A673 (cell line): Measurements from ENCODE around the gene TRPV5. TPM values are rescaled to one million over a fixed set of nuclear protein-coding genes. Genes with fewer than 3 reads are reported as not detected.

Experiments used
- BruUV-seq: library from RNA; stranded (reverse); fragments of 400-500 nt; replicated peaks from 2 replicates; lab custom pipeline; 2021; lab: Mats Ljungman, UMichigan
- CTCF ChIA-PET: fragments of 300-600 bp; sonication (Branson Sonifier 250); formaldehyde crosslinking; loops from one replicate; lab custom pipeline; 2022; ENCODE audit warnings: antibody characterized with exemption; lab: Charles Lee
- POLR2A ChIA-PET: fragments of 300-600 bp; sonication (Branson Sonifier 250); formaldehyde crosslinking; loops from one replicate; lab custom pipeline; 2022; ENCODE audit warnings: antibody characterized with exemption; ENCODE audit not compliant: low non-redundant PET; lab: Charles Lee
- DNase-seq: peaks from one replicate; pipeline ENCODE4 v3.0.0-alpha.2; 2015; ENCODE audit warnings: low spot score
- H3K27ac ChIP-seq: fragments of 200-600 bp; sonication (generic); 2 replicates; pipeline ENCODE4 v1.5.1; 2016; ENCODE audit warnings: mixed run types, low read depth, mild to moderate bottlenecking, mixed read lengths, antibody characterized with exemption, low read length; ENCODE audit not compliant: poor library complexity, severe bottlenecking
- H3K27me3 ChIP-seq: fragments of 200-600 bp; sonication (generic); replicated peaks from 2 replicates; pipeline ENCODE4 v1.6.1; 2017; ENCODE audit warnings: mixed run types, low read depth, mild to moderate bottlenecking, mixed read lengths, antibody characterized with exemption, low read length; ENCODE audit not compliant: insufficient read depth, poor library complexity
- H3K36me3 ChIP-seq: fragments of 200-600 bp; sonication (generic); 2 replicates; pipeline ENCODE4 v1.6.1; 2016; ENCODE audit warnings: mixed run types, mild to moderate bottlenecking, mixed read lengths, antibody characterized with exemption, low read length; ENCODE audit not compliant: insufficient read depth, poor library complexity, severe bottlenecking
- H3K4me1 ChIP-seq: fragments of 200-600 bp; sonication (generic); 2 replicates; pipeline ENCODE4 v1.6.1; 2017; ENCODE audit warnings: mixed run types, mild to moderate bottlenecking, mixed read lengths, antibody characterized with exemption, low read length; ENCODE audit not compliant: insufficient read depth, poor library complexity, severe bottlenecking
- H3K4me3 ChIP-seq: fragments of 200-600 bp; sonication (generic); 2 replicates; pipeline ENCODE4 v1.5.1; 2016; ENCODE audit warnings: low read depth, mixed run types, mild to moderate bottlenecking, mixed read lengths, low read length; ENCODE audit not compliant: poor library complexity, severe bottlenecking
- H3K9me3 ChIP-seq: fragments of 200-600 bp; sonication (generic); 2 replicates; pipeline ENCODE4 v1.6.1; 2016; ENCODE audit warnings: mixed run types, low read depth, mild to moderate bottlenecking, mixed read lengths, antibody characterized with exemption, low read length; ENCODE audit not compliant: poor library complexity, severe bottlenecking
- EZH2 ChIP-seq: fragments of 200-600 bp; sonication (generic); IDR thresholded peaks from 2 replicates; pipeline ENCODE4 v1.6.1; 2017; ENCODE audit warnings: borderline replicate concordance, low read depth, mild to moderate bottlenecking, mixed read lengths, antibody characterized with exemption, low read length; ENCODE audit not compliant: poor library complexity, severe bottlenecking
- intact Hi-C: fragments of 100-400 bp; cut with micrococcal nuclease; formaldehyde crosslinking; loops from one replicate; pipeline ENCODE4 v1.10.0; 2022; ENCODE audit not compliant: unreplicated experiment
- total RNA-seq: library from RNA; stranded (reverse); gene quantifications from 2 replicates; pipeline ENCODE4 v1.2.3, GENCODE V29; 2021
- TF ChIP-seq, protein P1 (sequence below): fragments of 300-800, 200-600 bp; sonication (generic); conservative IDR thresholded peaks from 2 replicates; pipeline ENCODE4 v1.5.1; 2017; ENCODE audit warnings: low read depth, mild to moderate bottlenecking, antibody characterized with exemption, low read length, moderate library complexity, mixed read lengths

TRPV5 gene
- total RNA-seq, 1 experiment from 2014 or later = not detected

DNA sequence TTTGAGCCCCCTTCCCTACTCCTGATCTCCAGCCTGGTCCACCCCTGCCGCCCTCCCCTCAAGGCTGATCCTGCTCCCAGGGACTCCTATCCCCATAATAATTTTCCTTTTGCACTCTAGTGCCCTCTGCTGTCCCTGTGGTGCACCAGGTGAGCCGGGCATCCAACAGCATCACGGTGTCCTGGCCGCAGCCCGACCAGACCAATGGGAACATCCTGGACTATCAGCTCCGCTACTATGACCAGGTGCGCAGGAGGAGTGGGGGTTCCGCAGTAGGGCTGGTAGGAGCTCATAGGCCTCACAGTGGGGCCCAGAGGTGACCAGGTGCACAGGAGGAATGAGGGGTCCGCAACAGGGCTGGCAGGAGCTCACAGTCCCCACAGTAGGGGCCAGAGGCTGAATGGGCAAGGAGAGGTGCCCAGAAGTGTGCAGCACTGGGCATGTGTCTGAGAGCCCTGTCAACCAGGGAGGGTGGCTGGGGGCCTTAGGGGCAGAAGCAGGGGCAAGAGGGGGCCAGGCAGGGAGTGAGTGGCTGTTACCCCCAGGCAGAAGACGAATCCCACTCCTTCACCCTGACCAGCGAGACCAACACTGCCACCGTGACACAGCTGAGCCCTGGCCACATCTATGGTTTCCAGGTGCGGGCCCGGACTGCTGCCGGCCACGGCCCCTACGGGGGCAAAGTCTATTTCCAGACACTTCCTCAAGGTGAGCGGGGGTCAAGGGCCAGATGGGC is 67.0 kb downstream of the TRPV5 start:
- Histone ChIP-seq H3K27ac (no peak overlapping the region), H3K4me1 (no peaks in the 10 kb centered on the region), H3K36me3 (no peaks in the 10 kb centered on the region), H3K4me3 (no peak overlapping the region), H3K27me3 (peaks cover 16% of the 10 kb centered on the region), H3K9me3 (no peaks in the 10 kb centered on the region)
- DNase-seq = peak; percentile 23
- no TSS peak for BruUV-seq
- ChIA-PET POLR2A (no interaction called here), CTCF (interaction anchor here (0.7 to 1.5 kb wide), 3 partner anchors 9 to 234 kb away, joined by 4 to 8 read pairs (median 4); no protein-coding TSS in a partner anchor)
- TF ChIP-seq, protein P1, sequence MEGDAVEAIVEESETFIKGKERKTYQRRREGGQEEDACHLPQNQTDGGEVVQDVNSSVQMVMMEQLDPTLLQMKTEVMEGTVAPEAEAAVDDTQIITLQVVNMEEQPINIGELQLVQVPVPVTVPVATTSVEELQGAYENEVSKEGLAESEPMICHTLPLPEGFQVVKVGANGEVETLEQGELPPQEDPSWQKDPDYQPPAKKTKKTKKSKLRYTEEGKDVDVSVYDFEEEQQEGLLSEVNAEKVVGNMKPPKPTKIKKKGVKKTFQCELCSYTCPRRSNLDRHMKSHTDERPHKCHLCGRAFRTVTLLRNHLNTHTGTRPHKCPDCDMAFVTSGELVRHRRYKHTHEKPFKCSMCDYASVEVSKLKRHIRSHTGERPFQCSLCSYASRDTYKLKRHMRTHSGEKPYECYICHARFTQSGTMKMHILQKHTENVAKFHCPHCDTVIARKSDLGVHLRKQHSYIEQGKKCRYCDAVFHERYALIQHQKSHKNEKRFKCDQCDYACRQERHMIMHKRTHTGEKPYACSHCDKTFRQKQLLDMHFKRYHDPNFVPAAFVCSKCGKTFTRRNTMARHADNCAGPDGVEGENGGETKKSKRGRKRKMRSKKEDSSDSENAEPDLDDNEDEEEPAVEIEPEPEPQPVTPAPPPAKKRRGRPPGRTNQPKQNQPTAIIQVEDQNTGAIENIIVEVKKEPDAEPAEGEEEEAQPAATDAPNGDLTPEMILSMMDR = peak; percentile 52
- TF ChIP-seq EZH2 = no peak
- intact Hi-C loops = no loop called here

DNA sequence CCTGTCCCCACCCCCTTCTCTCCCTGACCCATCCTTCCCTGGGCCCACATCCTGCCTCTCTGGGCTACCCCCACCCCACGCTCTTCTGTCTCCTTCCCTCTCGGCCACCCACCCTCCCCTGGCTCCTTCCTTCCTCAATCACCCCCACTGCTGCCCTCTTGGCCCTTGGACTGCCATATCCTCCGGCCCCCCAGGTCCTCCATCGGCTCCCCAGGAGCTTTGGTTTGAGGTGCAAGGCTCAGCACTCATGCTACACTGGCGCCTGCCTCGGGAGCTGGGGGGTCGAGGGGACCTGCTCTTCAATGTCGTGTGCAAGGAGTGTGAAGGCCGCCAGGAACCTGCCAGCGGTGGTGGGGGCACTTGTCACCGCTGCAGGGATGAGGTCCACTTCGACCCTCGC is 67.8 kb downstream of the TRPV5 start:
- no peaks in the 10 kb centered on the region for H3K9me3 ChIP-seq
- no peaks in the 10 kb centered on the region for H3K36me3 ChIP-seq
- BruUV-seq = no TSS peak
- intact Hi-C loops = no loop called here
- H3K27ac ChIP-seq = no peak overlapping the region
- H3K27me3 ChIP-seq = peaks cover 23% of the 10 kb centered on the region
- H3K4me1 ChIP-seq = no peaks in the 10 kb centered on the region
- CTCF ChIA-PET = interaction anchor here (1.0 to 1.5 kb wide), 2 partner anchors 12 to 233 kb away, joined by 4 to 8 read pairs; no protein-coding TSS in a partner anchor
- POLR2A ChIA-PET = no interaction called here
- TF ChIP-seq EZH2 = no peak
- TF ChIP-seq, protein P1 = no peak
- H3K4me3 ChIP-seq = no peak overlapping the region
- no peak for DNase-seq

DNA sequence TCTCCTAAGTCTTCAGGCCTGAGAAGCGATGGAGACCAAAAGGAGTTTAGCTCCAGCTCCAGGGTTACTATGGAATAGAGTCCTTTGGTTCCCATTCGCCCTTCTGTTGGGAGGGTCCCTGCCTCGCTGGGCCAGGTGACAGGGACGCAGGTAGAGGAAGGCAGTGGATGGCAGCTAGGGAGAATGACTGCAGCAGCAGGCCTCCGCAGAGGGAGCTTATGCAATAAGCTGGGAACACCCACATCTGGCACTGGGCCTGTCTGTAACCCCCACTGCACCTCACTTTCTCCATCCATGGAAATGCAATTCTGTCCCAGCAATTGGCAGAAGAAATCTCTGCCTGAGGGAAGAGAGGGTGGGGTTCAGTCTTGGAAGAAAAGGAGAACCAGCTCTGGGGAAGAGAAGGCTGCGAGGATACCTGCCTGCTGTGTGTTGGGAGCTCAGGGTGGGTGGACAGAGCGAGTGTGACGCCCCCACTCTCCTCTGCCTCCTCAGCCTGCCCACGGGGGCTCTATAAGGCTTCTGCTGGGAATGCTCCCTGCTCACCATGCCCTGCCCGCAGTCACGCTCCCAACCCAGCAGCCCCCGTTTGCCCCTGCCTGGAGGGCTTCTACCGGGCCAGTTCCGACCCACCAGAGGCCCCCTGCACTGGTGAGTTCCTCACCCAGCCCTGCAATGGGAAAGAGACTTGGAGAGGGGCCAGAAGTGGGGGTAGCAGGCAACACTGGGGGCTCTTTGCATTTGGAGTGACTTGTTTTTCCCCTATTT is 68.4 kb downstream of the TRPV5 start:
- POLR2A ChIA-PET = no interaction called here
- H3K27ac ChIP-seq = no peak overlapping the region
- H3K36me3 ChIP-seq = no peaks in the 10 kb centered on the region
- H3K9me3 ChIP-seq = no peaks in the 10 kb centered on the region
- intact Hi-C loops = no loop called here
- no peak for TF ChIP-seq EZH2
- TF ChIP-seq, protein P1 = no peak
- CTCF ChIA-PET = no interaction called here
- peaks cover 29% of the 10 kb centered on the region for H3K27me3 ChIP-seq
- no peak for DNase-seq
- no TSS peak for BruUV-seq
- no peak overlapping the region for H3K4me3 ChIP-seq
- H3K4me1 ChIP-seq = no peaks in the 10 kb centered on the region
